H9 (cell line): ENCODE measurements around the gene ISCU. TPM values are rescaled to one million over a fixed set of nuclear protein-coding genes. Genes with fewer than 3 reads are reported as not detected.

Experiments used
- DNase-seq: peaks from one replicate; pipeline ENCODE4 v3.0.0-alpha.2; 2017
- H2AFZ ChIP-seq: one replicate; pipeline ENCODE4 v1.6.1; 2013; ENCODE audit warnings: mild to moderate bottlenecking, low read length, control low read depth, moderate library complexity
- H2AK5ac ChIP-seq: 2 replicates; pipeline ENCODE4 v1.6.1; 2013; ENCODE audit warnings: low read length, control low read depth, mixed read lengths; ENCODE audit not compliant: insufficient read length
- H2BK120ac ChIP-seq: one replicate; pipeline ENCODE4 v1.6.1; 2013; ENCODE audit warnings: low read depth, mild to moderate bottlenecking, low read length, control low read depth, inconsistent platforms; ENCODE audit not compliant: poor library complexity, severe bottlenecking
- H2BK12ac ChIP-seq: 2 replicates; pipeline ENCODE4 v1.6.1; 2013; ENCODE audit warnings: low read length, control low read depth, mixed read lengths, low read depth; ENCODE audit not compliant: insufficient read length
- H2BK15ac ChIP-seq: 2 replicates; pipeline ENCODE4 v1.6.1; 2013; ENCODE audit warnings: low read depth, low read length, control low read depth
- H2BK20ac ChIP-seq: one replicate; pipeline ENCODE4 v1.6.1; 2013; ENCODE audit warnings: low read depth, mild to moderate bottlenecking, low read length, control low read depth, inconsistent platforms; ENCODE audit not compliant: poor library complexity, severe bottlenecking
- H2BK5ac ChIP-seq: 2 replicates; pipeline ENCODE4 v1.6.1; 2013; ENCODE audit warnings: low read length, control low read depth, mixed read lengths; ENCODE audit not compliant: insufficient read length
- H3K14ac ChIP-seq: 2 replicates; pipeline ENCODE4 v1.6.1; 2013; ENCODE audit warnings: low read length, control low read depth; ENCODE audit not compliant: insufficient read depth
- H3K18ac ChIP-seq: 2 replicates; pipeline ENCODE4 v1.6.1; 2013; ENCODE audit warnings: low read depth, mild to moderate bottlenecking, mixed read lengths, low read length, control low read depth; ENCODE audit not compliant: insufficient read length
- H3K23ac ChIP-seq: 2 replicates; pipeline ENCODE4 v1.6.1; 2013; ENCODE audit warnings: low read length, control low read depth, mixed read lengths, low read depth; ENCODE audit not compliant: insufficient read length
- H3K23me2 ChIP-seq: 2 replicates; pipeline ENCODE4 v1.6.1; 2013; ENCODE audit warnings: low read depth, mild to moderate bottlenecking, mixed read lengths, low read length, control low read depth; ENCODE audit not compliant: insufficient read length, poor library complexity, severe bottlenecking
- H3K27ac ChIP-seq: 2 replicates; pipeline ENCODE4 v1.5.1; 2013; ENCODE audit warnings: low read length, control low read depth, mixed read lengths, low read depth; ENCODE audit not compliant: insufficient read length
- H3K27me3 ChIP-seq: 2 replicates; pipeline ENCODE4 v1.6.1; 2013; ENCODE audit warnings: low read length, control low read depth, inconsistent platforms; ENCODE audit not compliant: insufficient read depth
- H3K4ac ChIP-seq: 2 replicates; pipeline ENCODE4 v1.6.1; 2013; ENCODE audit warnings: low read depth, mild to moderate bottlenecking, control low read depth, inconsistent platforms, low read length, moderate library complexity
- H3K4me1 ChIP-seq: 2 replicates; pipeline ENCODE4 v1.6.1; 2013; ENCODE audit warnings: low read length, control low read depth, inconsistent platforms; ENCODE audit not compliant: insufficient read depth
- H3K4me2 ChIP-seq: 2 replicates; pipeline ENCODE4 v1.6.1; 2013; ENCODE audit warnings: low read length, control low read depth, mixed read lengths; ENCODE audit not compliant: insufficient read length, insufficient read depth
- H3K56ac ChIP-seq: 2 replicates; pipeline ENCODE4 v1.6.1; 2013; ENCODE audit warnings: low read depth, mild to moderate bottlenecking, mixed read lengths, low read length, control low read depth; ENCODE audit not compliant: insufficient read length
- H3K79me1 ChIP-seq: 2 replicates; pipeline ENCODE4 v1.6.1; 2013; ENCODE audit warnings: low read depth, mild to moderate bottlenecking, moderate library complexity, low read length, control low read depth, inconsistent platforms; ENCODE audit not compliant: insufficient read depth, poor library complexity, severe bottlenecking
- H3K79me2 ChIP-seq: 2 replicates; pipeline ENCODE4 v1.6.1; 2013; ENCODE audit warnings: low read length, control low read depth, inconsistent platforms; ENCODE audit not compliant: insufficient read depth
- H3K9ac ChIP-seq: 2 replicates; pipeline ENCODE4 v1.6.1; 2013; ENCODE audit warnings: low read length, control low read depth, mixed read lengths; ENCODE audit not compliant: insufficient read length; ENCODE audit errors: extremely low read depth
- H3K9me3 ChIP-seq: one replicate; pipeline ENCODE4 v1.6.1; 2013; ENCODE audit warnings: low read depth, low read length, inconsistent platforms; ENCODE audit not compliant: control insufficient read depth
- H3T11ph ChIP-seq: one replicate; pipeline ENCODE4 v1.6.1; 2013; ENCODE audit warnings: mild to moderate bottlenecking, low read length, control low read depth, inconsistent platforms
- H4K20me1 ChIP-seq: one replicate; pipeline ENCODE4 v1.6.1; 2013; ENCODE audit not compliant: control insufficient read depth, insufficient read length, insufficient read depth
- H4K5ac ChIP-seq: 2 replicates; pipeline ENCODE4 v1.6.1; 2013; ENCODE audit warnings: low read depth, mild to moderate bottlenecking, mixed read lengths, low read length, control low read depth; ENCODE audit not compliant: insufficient read length
- H4K8ac ChIP-seq: replicated peaks from 2 replicates; pipeline ENCODE4 v1.6.1; 2013; ENCODE audit warnings: low read length, control low read depth, mixed read lengths, low read depth; ENCODE audit not compliant: insufficient read length
- H4K91ac ChIP-seq: 2 replicates; pipeline ENCODE4 v1.6.1; 2013; ENCODE audit warnings: low read depth, mild to moderate bottlenecking, moderate library complexity, mixed read lengths, low read length, control low read depth; ENCODE audit not compliant: insufficient read length
- H3K27ac Mint-ChIP-seq, 3 experiments: 2 replicates in 2 of 3; 3 replicates in 1 of 3; pipeline ENCODE4 v1.8.0; 2020 to 2021; ENCODE audit warnings: mixed read lengths in 3 of 3, mild to moderate bottlenecking in 1 of 3, moderate library complexity in 1 of 3
- H3K27me3 Mint-ChIP-seq: 2 replicates; pipeline ENCODE4 v1.8.0; 2021; ENCODE audit warnings: low read depth, mild to moderate bottlenecking, moderate library complexity, mixed read lengths
- H3K36me3 Mint-ChIP-seq, 3 experiments: 2 replicates in 2 of 3; 3 replicates in 1 of 3; pipeline ENCODE4 v1.8.0; 2020 to 2021; ENCODE audit warnings: low read depth in 3 of 3, mixed read lengths in 3 of 3; ENCODE audit not compliant: insufficient read depth in 1 of 3
- H3K4me1 Mint-ChIP-seq, 2 experiments: 2 replicates each; pipeline ENCODE4 v1.8.0; 2020; ENCODE audit warnings: mixed read lengths in 2 of 2
- H3K4me3 Mint-ChIP-seq, 2 experiments: 2 replicates in 1 of 2; 3 replicates in 1 of 2; pipeline ENCODE4 v1.8.0; 2020 to 2021; ENCODE audit warnings: mild to moderate bottlenecking in 2 of 2, mixed read lengths in 2 of 2, moderate library complexity in 1 of 2
- H3K9me3 Mint-ChIP-seq, 2 experiments: 2 replicates in 1 of 2; 3 replicates in 1 of 2; pipeline ENCODE4 v1.8.0; 2020; ENCODE audit warnings: mild to moderate bottlenecking in 2 of 2, mixed read lengths in 2 of 2, moderate library complexity in 1 of 2
- WGBS: extraction: QIAGEN DNeasy Blood & Tissue Kit; methylation state at CpG from one replicate; pipeline ENCODE4 v1.1.7; 2013; ENCODE audit warnings: missing lambda C conversion rate, low lambda C conversion rate, mixed read lengths; ENCODE audit not compliant: insufficient read length; ENCODE audit errors: extremely low coverage; 5-methylcytosine and 5-hydroxymethylcytosine counted together
- total RNA-seq: library from RNA; stranded (reverse); gene quantifications from 2 replicates; pipeline ENCODE4 v1.2.1, GENCODE V29; 2021
- TF ChIP-seq, protein P1 (sequence below): fragments of 200-600 bp; sonication (generic); conservative IDR thresholded peaks from 3 replicates; pipeline ENCODE4 v1.8.0; 2021; ENCODE audit warnings: antibody characterized with exemption, mild to moderate bottlenecking

ISCU gene
- total RNA-seq, 1 experiment from 2014 or later, result 64.9 TPM

GRCh38 chr12:108607981-108608600, 45.7 kb downstream of the ISCU start:
- no peak overlapping the region for H2AFZ ChIP-seq
- H3K9me3 Mint-ChIP-seq, result no peaks in the 10 kb centered on the region; a peak in 1 of 5 replicates
- H3K4me1 ChIP-seq, result no peaks in the 10 kb centered on the region
- no peak overlapping the region for H3K14ac ChIP-seq
- H3K27ac Mint-ChIP-seq, result peak overlapping the region in 2 of 3 experiments; percentile 22 to 49; a peak in 4 of 7 replicates
- H3K27me3 ChIP-seq, result no peaks in the 10 kb centered on the region
- H3K18ac ChIP-seq, result no peak overlapping the region
- peaks cover 1% of the 10 kb centered on the region; the same call in 1 of the 2 replicates for H3K27me3 Mint-ChIP-seq
- H2AK5ac ChIP-seq, result no peak overlapping the region
- H3K23me2 ChIP-seq, result no peaks in the 10 kb centered on the region
- H3K4me2 ChIP-seq, result no peak overlapping the region
- H2BK120ac ChIP-seq, result no peak overlapping the region
- H3K23ac ChIP-seq, result no peak overlapping the region
- no peaks in the 10 kb centered on the region for H3K36me3 Mint-ChIP-seq
- no peak overlapping the region for H3K4ac ChIP-seq
- no peaks in the 10 kb centered on the region for H4K20me1 ChIP-seq
- no peak overlapping the region for H4K8ac ChIP-seq
- no peak overlapping the region for H3T11ph ChIP-seq
- WGBS, result no CpG with 5 or more reads among the region's 10 CpGs
- H3K79me2 ChIP-seq, result no peaks in the 10 kb centered on the region
- no peak overlapping the region for H4K91ac ChIP-seq
- no peak overlapping the region for H2BK20ac ChIP-seq
- H3K56ac ChIP-seq, result no peak overlapping the region
- no peaks in the 10 kb centered on the region for H3K9me3 ChIP-seq
- no peak overlapping the region for H2BK12ac ChIP-seq
- no peaks in the 10 kb centered on the region for H3K79me1 ChIP-seq
- peaks cover 21 to 37% of the 10 kb centered on the region in 2 experiments for H3K4me1 Mint-ChIP-seq
- H3K9ac ChIP-seq, result no peak overlapping the region
- H2BK5ac ChIP-seq, result no peak overlapping the region
- peak overlapping the region in 1 of 2 experiments; percentile 40; a peak in 1 of 5 replicates for H3K4me3 Mint-ChIP-seq
- no peak overlapping the region for H3K27ac ChIP-seq
- H2BK15ac ChIP-seq, result no peak overlapping the region
- DNase-seq, result no peak
- no peak overlapping the region for H4K5ac ChIP-seq
- TF ChIP-seq, protein P1, sequence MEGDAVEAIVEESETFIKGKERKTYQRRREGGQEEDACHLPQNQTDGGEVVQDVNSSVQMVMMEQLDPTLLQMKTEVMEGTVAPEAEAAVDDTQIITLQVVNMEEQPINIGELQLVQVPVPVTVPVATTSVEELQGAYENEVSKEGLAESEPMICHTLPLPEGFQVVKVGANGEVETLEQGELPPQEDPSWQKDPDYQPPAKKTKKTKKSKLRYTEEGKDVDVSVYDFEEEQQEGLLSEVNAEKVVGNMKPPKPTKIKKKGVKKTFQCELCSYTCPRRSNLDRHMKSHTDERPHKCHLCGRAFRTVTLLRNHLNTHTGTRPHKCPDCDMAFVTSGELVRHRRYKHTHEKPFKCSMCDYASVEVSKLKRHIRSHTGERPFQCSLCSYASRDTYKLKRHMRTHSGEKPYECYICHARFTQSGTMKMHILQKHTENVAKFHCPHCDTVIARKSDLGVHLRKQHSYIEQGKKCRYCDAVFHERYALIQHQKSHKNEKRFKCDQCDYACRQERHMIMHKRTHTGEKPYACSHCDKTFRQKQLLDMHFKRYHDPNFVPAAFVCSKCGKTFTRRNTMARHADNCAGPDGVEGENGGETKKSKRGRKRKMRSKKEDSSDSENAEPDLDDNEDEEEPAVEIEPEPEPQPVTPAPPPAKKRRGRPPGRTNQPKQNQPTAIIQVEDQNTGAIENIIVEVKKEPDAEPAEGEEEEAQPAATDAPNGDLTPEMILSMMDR, result no peak
